Activated CD4-positive, alpha-beta T cell treated with anti-CD3 and anti-CD28 coated beads, Interleukin-2, amount 10 ng/mL, durations not matched to agents 7 days and 5 days (primary cell): ENCODE results near the gene CATSPER3. TPM values are rescaled to one million over a fixed set of nuclear protein-coding genes. Genes with fewer than 3 reads are reported as not detected.

Experiments
- CTCF ChIA-PET: fragments of 350-600 bp; sonication (Branson Sonifier 250); formaldehyde crosslinking; loops from one replicate; lab custom pipeline; 2021; ENCODE audit warnings: antibody characterized with exemption; lab: Charles Lee
- POLR2A ChIA-PET: fragments of 350-600 bp; sonication (Branson Sonifier 250); formaldehyde crosslinking; loops from one replicate; lab custom pipeline; 2021; ENCODE audit warnings: antibody characterized with exemption; lab: Charles Lee
- DNase-seq: peaks from one replicate; pipeline ENCODE4 v3.0.0-alpha.2; 2020
- H3K27ac Mint-ChIP-seq: one replicate; pipeline ENCODE4 v1.8.0; 2021; ENCODE audit warnings: mild to moderate bottlenecking, moderate library complexity, mixed read lengths
- H3K27me3 Mint-ChIP-seq: one replicate; pipeline ENCODE4 v1.8.0; 2021; ENCODE audit warnings: mixed read lengths
- H3K36me3 Mint-ChIP-seq: one replicate; pipeline ENCODE4 v1.8.0; 2021; ENCODE audit warnings: low read depth, mixed read lengths
- H3K4me1 Mint-ChIP-seq: one replicate; pipeline ENCODE4 v1.8.0; 2021; ENCODE audit warnings: mixed read lengths
- H3K4me3 Mint-ChIP-seq: one replicate; pipeline ENCODE4 v1.8.0; 2021; ENCODE audit warnings: mild to moderate bottlenecking, moderate library complexity, mixed read lengths
- H3K9me3 Mint-ChIP-seq: one replicate; pipeline ENCODE4 v1.8.0; 2021; ENCODE audit warnings: mixed read lengths
- total RNA-seq, 2 experiments: library from RNA; stranded (reverse); gene quantifications; one replicate each; pipeline ENCODE4 v1.2.3, GENCODE V29; 2021

CATSPER3 gene
- total RNA-seq, 2 experiments from 2014 or later, result 1.2 to 1.4 TPM

GRCh38 chr5:134949316-134949715 is 18.4 kb upstream of the CATSPER3 start:
- CTCF ChIA-PET, result interaction anchor here (1.2 kb wide), 1 partner anchor 45 kb away, joined by 3 read pairs; the partner anchor contains the start of gene PCBD2
- H3K9me3 Mint-ChIP-seq, result peaks cover 3% of the 10 kb centered on the region
- H3K4me3 Mint-ChIP-seq, result no peak overlapping the region
- no peaks in the 10 kb centered on the region for H3K4me1 Mint-ChIP-seq
- peaks cover 2% of the 10 kb centered on the region for H3K36me3 Mint-ChIP-seq
- no peaks in the 10 kb centered on the region for H3K27me3 Mint-ChIP-seq
- no peak for DNase-seq
- no peak overlapping the region for H3K27ac Mint-ChIP-seq
- POLR2A ChIA-PET, result no interaction called here

- H3K27ac Mint-ChIP-seq, result no peak overlapping the region
- DNase-seq, result no peak
- ChIA-PET POLR2A (no interaction called here), CTCF (no interaction called here)
- peaks cover 10% of the 10 kb centered on the region for H3K4me1 Mint-ChIP-seq
- peaks cover 8% of the 10 kb centered on the region for H3K9me3 Mint-ChIP-seq
- no peak overlapping the region for H3K4me3 Mint-ChIP-seq
- no peaks in the 10 kb centered on the region for H3K27me3 Mint-ChIP-seq
- H3K36me3 Mint-ChIP-seq, result peaks cover 22% of the 10 kb centered on the region
Measured at GRCh38 chr5:134957920-134958608, 9.6 kb upstream of the CATSPER3 start.

- POLR2A ChIA-PET, result no interaction called here
- Mint-ChIP-seq H3K36me3 (peaks cover 22% of the 10 kb centered on the region), H3K4me1 (peaks cover 17% of the 10 kb centered on the region), H3K9me3 (peaks cover 8% of the 10 kb centered on the region), H3K4me3 (no peak overlapping the region), H3K27ac (no peak overlapping the region), H3K27me3 (no peaks in the 10 kb centered on the region)
- no peak for DNase-seq
- CTCF ChIA-PET, result no interaction called here
Measured at GRCh38 chr5:134958755-134959154, 9.0 kb upstream of the CATSPER3 start.

- H3K4me3 Mint-ChIP-seq, result no peak overlapping the region
- POLR2A ChIA-PET, result no interaction called here
- H3K4me1 Mint-ChIP-seq, result peaks cover 40% of the 10 kb centered on the region
- DNase-seq, result no peak
- no peak overlapping the region for H3K27ac Mint-ChIP-seq
- H3K36me3 Mint-ChIP-seq, result peaks cover 26% of the 10 kb centered on the region
- H3K9me3 Mint-ChIP-seq, result no peaks in the 10 kb centered on the region
- CTCF ChIA-PET, result interaction anchor here (0.5 kb wide), 1 partner anchor 1880 kb away, joined by 3 read pairs; no protein-coding TSS in a partner anchor
- no peaks in the 10 kb centered on the region for H3K27me3 Mint-ChIP-seq
Measured at GRCh38 chr5:134963098-134963497, 4.6 kb upstream of the CATSPER3 start.

- Mint-ChIP-seq H3K27me3 (no peaks in the 10 kb centered on the region), H3K9me3 (no peaks in the 10 kb centered on the region), H3K27ac (peak overlapping the region; percentile 92), H3K4me1 (peaks cover 37% of the 10 kb centered on the region), H3K36me3 (peaks cover 26% of the 10 kb centered on the region), H3K4me3 (peak overlapping the region; percentile 37)
- peak; percentile 57 for DNase-seq
- POLR2A ChIA-PET, result interaction anchor here (0.6 kb wide), 1 partner anchor 440 kb away, joined by 6 read pairs; no protein-coding TSS in a partner anchor
- CTCF ChIA-PET, result no interaction called here
Measured at GRCh38 chr5:134964359-134965270, 3.1 kb upstream of the CATSPER3 start.

DNA sequence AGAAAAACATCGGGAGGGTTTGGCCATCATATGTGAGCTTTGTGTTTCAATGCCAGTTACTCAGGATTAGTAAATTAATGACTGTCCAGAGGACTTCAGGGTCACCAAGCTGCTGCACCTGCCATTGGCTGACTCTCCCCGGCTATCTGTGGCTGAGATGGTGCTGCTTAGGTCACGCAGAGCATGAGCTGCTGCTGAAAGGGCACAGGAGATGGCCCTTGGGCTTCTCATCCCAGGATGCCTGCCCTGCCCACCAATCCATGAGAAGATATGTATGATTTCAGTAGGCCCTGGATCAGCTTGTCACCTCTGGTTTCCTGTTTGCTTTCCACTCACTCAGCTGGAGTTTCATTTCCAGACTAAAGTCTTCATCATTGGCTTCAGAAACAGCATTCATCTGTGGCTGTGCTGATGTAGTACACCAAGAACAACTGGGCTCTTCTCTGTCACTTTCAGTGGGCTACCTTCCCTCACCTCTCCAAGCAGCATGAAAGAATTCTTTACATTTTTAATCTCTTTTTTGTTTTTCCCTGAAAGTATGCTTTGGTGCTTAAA is 2.4 kb upstream of the CATSPER3 start:
- ChIA-PET POLR2A (interaction anchor here (0.6 kb wide), 1 partner anchor 441 kb away, joined by 6 read pairs; no protein-coding TSS in a partner anchor), CTCF (no interaction called here)
- H3K27me3 Mint-ChIP-seq, result no peaks in the 10 kb centered on the region
- H3K9me3 Mint-ChIP-seq, result no peaks in the 10 kb centered on the region
- peak overlapping the region; percentile 92 for H3K27ac Mint-ChIP-seq
- H3K36me3 Mint-ChIP-seq, result peaks cover 24% of the 10 kb centered on the region
- H3K4me1 Mint-ChIP-seq, result peaks cover 37% of the 10 kb centered on the region
- no peak overlapping the region for H3K4me3 Mint-ChIP-seq
- no peak for DNase-seq

GRCh38 chr5:134968055-134968454 is 348 bp downstream of the CATSPER3 start:
- ChIA-PET POLR2A (no interaction called here), CTCF (no interaction called here)
- Mint-ChIP-seq H3K9me3 (no peaks in the 10 kb centered on the region), H3K27me3 (no peaks in the 10 kb centered on the region), H3K36me3 (peaks cover 14% of the 10 kb centered on the region), H3K4me1 (peaks cover 32% of the 10 kb centered on the region), H3K27ac (no peak overlapping the region), H3K4me3 (no peak overlapping the region)
- DNase-seq, result no peak

DNA sequence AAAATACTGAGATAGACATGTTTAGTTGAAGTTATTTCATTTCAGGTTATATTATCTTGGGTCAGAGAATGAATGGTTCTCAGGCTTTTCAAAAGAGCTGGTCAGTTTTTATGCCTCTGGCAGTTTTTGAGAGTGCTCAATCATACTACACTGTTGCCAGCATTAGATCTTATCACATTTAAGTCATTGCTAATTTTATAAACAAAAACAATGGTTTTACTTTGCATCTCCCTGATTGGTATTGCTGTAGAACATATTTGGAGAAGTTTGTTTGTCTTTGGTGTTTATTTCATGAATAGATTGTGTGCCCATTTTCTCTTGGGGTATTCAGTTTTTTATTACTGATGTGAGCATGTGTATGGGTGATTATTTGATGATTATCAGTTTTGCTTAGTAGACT is 1.5 kb downstream of the CATSPER3 start:
- Mint-ChIP-seq H3K27me3 (no peaks in the 10 kb centered on the region), H3K9me3 (no peaks in the 10 kb centered on the region), H3K4me3 (no peak overlapping the region), H3K36me3 (peaks cover 13% of the 10 kb centered on the region), H3K27ac (no peak overlapping the region), H3K4me1 (peaks cover 21% of the 10 kb centered on the region)
- DNase-seq, result no peak
- POLR2A ChIA-PET, result no interaction called here
- CTCF ChIA-PET, result interaction anchor here (1.1 kb wide), 1 partner anchor 21 kb away, joined by 3 read pairs; no protein-coding TSS in a partner anchor

GRCh38 chr5:134975078-134975715 is 7.5 kb downstream of the CATSPER3 start:
- Mint-ChIP-seq H3K27me3 (no peaks in the 10 kb centered on the region), H3K4me3 (no peak overlapping the region), H3K4me1 (no peaks in the 10 kb centered on the region), H3K27ac (no peak overlapping the region), H3K9me3 (peaks cover 13% of the 10 kb centered on the region), H3K36me3 (peaks cover 13% of the 10 kb centered on the region)
- POLR2A ChIA-PET, result no interaction called here
- CTCF ChIA-PET, result no interaction called here
- no peak for DNase-seq

GRCh38 chr5:134975843-134976242 is 8.1 kb downstream of the CATSPER3 start:
- Mint-ChIP-seq H3K36me3 (peaks cover 13% of the 10 kb centered on the region), H3K27ac (no peak overlapping the region), H3K4me1 (no peaks in the 10 kb centered on the region), H3K4me3 (no peak overlapping the region), H3K9me3 (peaks cover 16% of the 10 kb centered on the region), H3K27me3 (no peaks in the 10 kb centered on the region)
- no peak for DNase-seq
- ChIA-PET POLR2A (no interaction called here), CTCF (no interaction called here)

DNA sequence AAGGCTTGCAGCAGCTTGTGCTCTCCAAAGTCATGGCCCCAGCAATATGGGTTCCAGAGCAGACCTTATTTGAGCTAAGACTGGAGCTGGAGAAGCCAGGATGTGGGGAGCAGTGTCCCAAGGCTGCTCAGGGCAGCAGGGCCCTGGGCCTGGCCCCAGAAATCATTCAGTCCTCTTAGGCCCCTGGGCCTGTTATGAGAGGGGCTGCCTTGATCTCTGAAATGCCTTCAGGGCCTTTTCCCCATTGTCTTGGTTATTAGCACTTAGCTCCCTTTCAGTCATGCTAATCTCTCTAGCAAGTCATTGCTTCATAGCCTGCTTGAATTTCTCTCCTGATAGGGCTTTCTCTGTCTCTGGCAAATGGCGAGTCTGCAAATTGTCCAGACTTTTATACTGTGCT is 9.1 kb downstream of the CATSPER3 start:
- no peak for DNase-seq
- Mint-ChIP-seq H3K27me3 (no peaks in the 10 kb centered on the region), H3K36me3 (peaks cover 15% of the 10 kb centered on the region), H3K27ac (no peak overlapping the region), H3K4me1 (no peaks in the 10 kb centered on the region), H3K9me3 (peaks cover 23% of the 10 kb centered on the region), H3K4me3 (no peak overlapping the region)
- ChIA-PET POLR2A (no interaction called here), CTCF (no interaction called here)

- H3K36me3 Mint-ChIP-seq, result peaks cover 16% of the 10 kb centered on the region
- H3K27me3 Mint-ChIP-seq, result peaks cover 6% of the 10 kb centered on the region
- H3K9me3 Mint-ChIP-seq, result peaks cover 38% of the 10 kb centered on the region
- H3K4me1 Mint-ChIP-seq, result no peaks in the 10 kb centered on the region
- no peak overlapping the region for H3K4me3 Mint-ChIP-seq
- no peak overlapping the region for H3K27ac Mint-ChIP-seq
- ChIA-PET POLR2A (no interaction called here), CTCF (interaction anchor here (1.2 kb wide), 1 partner anchor 27 kb away, joined by 3 read pairs; no protein-coding TSS in a partner anchor)
- DNase-seq, result no peak
Measured at GRCh38 chr5:134979416-134979815, 11.7 kb downstream of the CATSPER3 start.
